HepG2 (cell line): Measurements from ENCODE around the gene TEX29. TPM values are rescaled to one million over a fixed set of nuclear protein-coding genes. Genes with fewer than 3 reads are reported as not detected.
A peak's percentile ranks its signal among the peaks of the same experiment; 100 is the strongest.

Source experiments
- ATAC-seq: fragments of 200-7000 bp; cut with Tn5 transposase; 3 replicates; pipeline ENCODE4 v1.9.1; 2020; ENCODE audit warnings: mild to moderate bottlenecking, moderate library complexity
- BruUV-seq: library from RNA; stranded (reverse); fragments of 400-500 nt; replicated peaks from 2 replicates; lab custom pipeline; 2021; lab: Mats Ljungman, UMichigan
- CTCF ChIA-PET: fragments of 300-600 bp; formaldehyde crosslinking; extraction: SDS; loops from one replicate; lab custom pipeline; 2021; ENCODE audit warnings: low total read pairs, inconsistent platforms, low intra/inter-chr PET ratio; lab: Yijun Ruan, JAX
- POLR2A ChIA-PET: fragments of 350-600 bp; sonication (Branson Sonifier 250); formaldehyde crosslinking; loops from one replicate; lab custom pipeline; 2020; ENCODE audit warnings: antibody characterized with exemption, inconsistent platforms; lab: Yijun Ruan, JAX
- DNase-seq: peaks from one replicate; pipeline ENCODE4 v3.0.0-alpha.2; 2015; ENCODE audit warnings: low spot score
- FAIRE-seq: peaks from 3 replicates; lab custom pipeline; 2011; peaks lifted over from hg19 to GRCh38; lab: Jason Lieb, UNC
- H2AFZ ChIP-seq: one replicate; pipeline ENCODE4 v1.6.1; 2011; ENCODE audit warnings: low read length, inconsistent platforms
- H3K27ac ChIP-seq: fragments of 300-600 bp; 3 replicates; pipeline ENCODE4 v1.8.0; 2011; ENCODE audit warnings: mixed run types, mild to moderate bottlenecking, mixed read lengths, low read length, inconsistent platforms; ENCODE audit not compliant: insufficient read depth; ENCODE audit errors: extremely low read length
- H3K27me3 ChIP-seq, 2 experiments: fragments of 200-600 bp in 1 of 2; 2 replicates in 1 of 2; 3 replicates in 1 of 2; pipeline versions ENCODE4 v1.6.0 to v1.8.0; 2011; ENCODE audit warnings: low read length in 2 of 2, mild to moderate bottlenecking in 2 of 2, moderate library complexity in 2 of 2, inconsistent platforms in 1 of 2; ENCODE audit not compliant: insufficient read depth in 2 of 2, control insufficient read depth in 1 of 2
- H3K36me3 ChIP-seq, 2 experiments: fragments of 200-600 bp in 1 of 2; replicated peaks in 1 of 2; 2 replicates in 1 of 2; 3 replicates in 1 of 2; pipeline versions ENCODE4 v1.5.1 to v1.8.0; 2011; ENCODE audit warnings: low read length in 2 of 2, inconsistent platforms in 1 of 2; ENCODE audit not compliant: insufficient read depth in 2 of 2, control insufficient read depth in 1 of 2
- H3K4me1 ChIP-seq: 2 replicates; pipeline ENCODE4 v1.5.1; 2012; ENCODE audit warnings: low read length, inconsistent platforms; ENCODE audit not compliant: insufficient read depth
- H3K4me2 ChIP-seq: 2 replicates; pipeline ENCODE4 v1.6.0; 2011; ENCODE audit warnings: low read depth, low read length, inconsistent platforms
- H3K4me3 ChIP-seq, 3 experiments: fragments of 200-600 bp in 1 of 3; sonication (generic), shearing (Covaris generic) in 1 of 3; replicated peaks in 1 of 3; 2 replicates each; pipeline ENCODE4 v1.5.1; 2011 to 2016; ENCODE audit warnings: low read length in 3 of 3, inconsistent platforms in 2 of 3, low read depth in 2 of 3, mild to moderate bottlenecking in 2 of 3, control low read depth in 1 of 3, mixed read lengths in 1 of 3; ENCODE audit not compliant: insufficient read depth in 1 of 3
- H3K79me2 ChIP-seq: one replicate; pipeline ENCODE4 v1.6.1; 2011; ENCODE audit warnings: low read length, inconsistent platforms; ENCODE audit not compliant: insufficient read depth
- H3K9ac ChIP-seq: 2 replicates; pipeline ENCODE4 v1.6.0; 2011; ENCODE audit warnings: mild to moderate bottlenecking, low read depth, low read length, inconsistent platforms; ENCODE audit not compliant: insufficient read depth
- H3K9me3 ChIP-seq: 2 replicates; pipeline ENCODE4 v1.5.1; 2012; ENCODE audit warnings: mild to moderate bottlenecking, low read length
- H4K20me1 ChIP-seq: 2 replicates; pipeline ENCODE4 v1.6.0; 2011; ENCODE audit warnings: inconsistent platforms, mild to moderate bottlenecking, low read length, moderate library complexity; ENCODE audit not compliant: insufficient read depth
- AFF4 ChIP-seq: sonication (generic); formaldehyde crosslinking; IDR thresholded peaks from 2 replicates; pipeline ENCODE4 v1.4.0; 2020; ENCODE audit warnings: missing genetic modification reagents
- CTCF ChIP-seq: sonication (generic); formaldehyde crosslinking; IDR thresholded peaks from 2 replicates; pipeline ENCODE4 v1.5.0; 2020; ENCODE audit warnings: mild to moderate bottlenecking, missing genetic modification reagents, moderate library complexity
- DDIT3 ChIP-seq: sonication (generic); formaldehyde crosslinking; IDR thresholded peaks from 2 replicates; pipeline ENCODE4 v1.4.0; 2020; ENCODE audit warnings: mild to moderate bottlenecking, missing genetic modification reagents
- ETV5 ChIP-seq: IDR thresholded peaks from 2 replicates; pipeline ENCODE4 v1.6.1; 2018; ENCODE audit warnings: missing biosample characterization, missing genetic modification reagents, inconsistent platforms, borderline replicate concordance
- IRX3 ChIP-seq: sonication (generic); formaldehyde crosslinking; IDR thresholded peaks from 2 replicates; pipeline ENCODE4 v1.8.1; 2023; ENCODE audit warnings: mild to moderate bottlenecking, low read depth, missing genetic modification reagents, borderline replicate concordance
- MTA3 ChIP-seq: sonication (generic); formaldehyde crosslinking; IDR thresholded peaks from 2 replicates; pipeline ENCODE4 v1.4.0; 2020; ENCODE audit warnings: missing genetic modification reagents
- PRPF4 ChIP-seq: fragments of 200-400 bp; formaldehyde crosslinking; IDR thresholded peaks from 2 replicates; pipeline ENCODE4 v1.6.1; 2016; ENCODE audit warnings: low read length, low read depth; ENCODE audit not compliant: poor library complexity, severe bottlenecking
- RCOR2 ChIP-seq: IDR thresholded peaks from 2 replicates; pipeline ENCODE4 v1.6.1; 2016; ENCODE audit warnings: missing biosample characterization, missing genetic modification reagents
- STAG1 ChIP-seq: sonication (generic); formaldehyde crosslinking; IDR thresholded peaks from 2 replicates; pipeline ENCODE4 v1.4.0; 2020; ENCODE audit warnings: missing genetic modification reagents
- ZBTB25 ChIP-seq: IDR thresholded peaks from 2 replicates; pipeline ENCODE4 v1.6.1; 2018; ENCODE audit warnings: missing genetic modification reagents
- ZNF484 ChIP-seq: sonication (generic); formaldehyde crosslinking; IDR thresholded peaks from 2 replicates; pipeline ENCODE4 v1.5.1; 2020; ENCODE audit warnings: mild to moderate bottlenecking, low read depth, missing genetic modification reagents, borderline replicate concordance
- ZNF746 ChIP-seq: sonication (generic); formaldehyde crosslinking; IDR thresholded peaks from 2 replicates; pipeline ENCODE4 v1.8.0; 2022; ENCODE audit warnings: mild to moderate bottlenecking, missing genetic modification reagents
- ZSCAN31 ChIP-seq: sonication (generic); formaldehyde crosslinking; IDR thresholded peaks from 2 replicates; pipeline ENCODE4 v1.5.0; 2020; ENCODE audit warnings: low read depth, mild to moderate bottlenecking, missing genetic modification reagents
- WGBS: methylation state at CpG from one replicate; pipeline ENCODE4 v1.1.6; 2017; ENCODE audit warnings: low lambda C conversion rate; 5-methylcytosine and 5-hydroxymethylcytosine counted together
- in situ Hi-C: cut with HindIII; loops from 2 replicates; pipeline ENCODE4 v1.10.0; 2017; ENCODE audit warnings: low pct_unique_long_range_greater_than_20kb; ENCODE audit not compliant: extremely low pct_ligation_motif_present
- intact Hi-C: fragments of 100-400 bp; cut with micrococcal nuclease; formaldehyde crosslinking; loops from one replicate; pipeline ENCODE4 v1.10.0; 2022; ENCODE audit not compliant: unreplicated experiment
- polyA plus RNA-seq, 8 experiments: library from polyadenylated mRNA; depleted of rRNA in 3 of 8; stranded (reverse) in 7 of 8; unstranded in 1 of 8; fragments of >200 nt; fragmentation: Illumina TruSeq in 4 of 8; extraction: Trizol in 4 of 8; gene quantifications; 2 replicates each; pipeline versions ENCODE4 v1.2.1 to v1.2.3, GENCODE V29; 2011 to 2016; ENCODE audit warnings: low read depth in 4 of 8, missing spikeins in 1 of 8, mixed read lengths in 1 of 8; ENCODE audit not compliant: insufficient read depth in 1 of 8
- total RNA-seq, 5 experiments: library from RNA; depleted of rRNA; stranded (reverse); fragments of >200 nt; fragmentation: Illumina TruSeq; extraction: Trizol; gene quantifications; 2 replicates each; pipeline ENCODE4 v1.2.3, GENCODE V29; 2016; ENCODE audit warnings: low read depth in 1 of 5

Gene TEX29
- total and polyA plus RNA-seq, 2 of the 13 experiments (the other 11 are each of a cell fraction or from before 2014, with no cell fraction given) = 0.12 to 0.22 TPM

GRCh38 chr13:111344471-111345191, 24.2 kb downstream of the TEX29 start:
- no peak overlapping the region for H3K4me2 ChIP-seq
- H3K4me3 ChIP-seq = no peak overlapping the region
- 67% methylated on average over 19 of the region's 25 CpGs for WGBS
- no peak overlapping the region for H3K27ac ChIP-seq
- no peaks in the 10 kb centered on the region for H3K36me3 ChIP-seq
- FAIRE-seq (peak; percentile 15), DNase-seq (peak; percentile 20), ATAC-seq (peak; percentile 98)
- no peaks in the 10 kb centered on the region for H3K4me1 ChIP-seq
- in situ Hi-C loops = no loop called here
- H3K9ac ChIP-seq = no peak overlapping the region
- H3K9me3 ChIP-seq = no peaks in the 10 kb centered on the region
- H2AFZ ChIP-seq = no peak overlapping the region
- no peaks in the 10 kb centered on the region for H4K20me1 ChIP-seq
- BruUV-seq = no TSS peak
- ChIA-PET CTCF (no interaction called here), POLR2A (no interaction called here)
- H3K79me2 ChIP-seq = no peaks in the 10 kb centered on the region
- peaks cover 0 to 2% of the 10 kb centered on the region in 2 experiments; a peak in 1 of 5 replicates for H3K27me3 ChIP-seq
- intact Hi-C loops = no loop called here
- TF ChIP-seq RCOR2 (CRISPR knock-in tag) (no peak), CTCF (CRISPR knock-in tag) (peak; percentile 55), ZBTB25 (CRISPR knock-in tag) (no peak), IRX3 (CRISPR knock-in tag) (no peak), AFF4 (CRISPR knock-in tag) (no peak), STAG1 (CRISPR knock-in tag) (peak; percentile 38), ZNF746 (CRISPR knock-in tag) (no peak), ETV5 (CRISPR knock-in tag) (no peak), PRPF4 (no peak), ZNF484 (no peak), MTA3 (CRISPR knock-in tag) (no peak), ZSCAN31 (CRISPR knock-in tag) (no peak), DDIT3 (no peak)
